Hematopoietic multipotent progenitor cell treated with erythropoietin and hydrocortisone succinate and interleukin-3 and kit ligand, for 15 days (in vitro differentiated cells): Measurements from ENCODE around the gene MTHFSD.
A peak's percentile ranks its signal among the peaks of the same experiment; 100 is the strongest.
"Not testable (repeated sequence)": the region's sequence is repeated elsewhere in the genome, so short reads cannot be mapped to it uniquely, and the experiment has no call there.

Experiments used
- DNase-seq: peaks from one replicate; pipeline ENCODE4 v3.0.0-alpha.2; 2015; ENCODE audit warnings: low spot score

The MTHFSD gene, protein sequence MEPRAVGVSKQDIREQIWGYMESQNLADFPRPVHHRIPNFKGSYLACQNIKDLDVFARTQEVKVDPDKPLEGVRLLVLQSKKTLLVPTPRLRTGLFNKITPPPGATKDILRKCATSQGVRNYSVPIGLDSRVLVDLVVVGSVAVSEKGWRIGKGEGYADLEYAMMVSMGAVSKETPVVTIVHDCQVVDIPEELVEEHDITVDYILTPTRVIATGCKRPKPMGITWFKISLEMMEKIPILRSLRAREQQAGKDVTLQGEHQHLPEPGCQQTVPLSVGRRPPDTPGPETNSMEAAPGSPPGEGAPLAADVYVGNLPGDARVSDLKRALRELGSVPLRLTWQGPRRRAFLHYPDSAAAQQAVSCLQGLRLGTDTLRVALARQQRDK

DNA sequence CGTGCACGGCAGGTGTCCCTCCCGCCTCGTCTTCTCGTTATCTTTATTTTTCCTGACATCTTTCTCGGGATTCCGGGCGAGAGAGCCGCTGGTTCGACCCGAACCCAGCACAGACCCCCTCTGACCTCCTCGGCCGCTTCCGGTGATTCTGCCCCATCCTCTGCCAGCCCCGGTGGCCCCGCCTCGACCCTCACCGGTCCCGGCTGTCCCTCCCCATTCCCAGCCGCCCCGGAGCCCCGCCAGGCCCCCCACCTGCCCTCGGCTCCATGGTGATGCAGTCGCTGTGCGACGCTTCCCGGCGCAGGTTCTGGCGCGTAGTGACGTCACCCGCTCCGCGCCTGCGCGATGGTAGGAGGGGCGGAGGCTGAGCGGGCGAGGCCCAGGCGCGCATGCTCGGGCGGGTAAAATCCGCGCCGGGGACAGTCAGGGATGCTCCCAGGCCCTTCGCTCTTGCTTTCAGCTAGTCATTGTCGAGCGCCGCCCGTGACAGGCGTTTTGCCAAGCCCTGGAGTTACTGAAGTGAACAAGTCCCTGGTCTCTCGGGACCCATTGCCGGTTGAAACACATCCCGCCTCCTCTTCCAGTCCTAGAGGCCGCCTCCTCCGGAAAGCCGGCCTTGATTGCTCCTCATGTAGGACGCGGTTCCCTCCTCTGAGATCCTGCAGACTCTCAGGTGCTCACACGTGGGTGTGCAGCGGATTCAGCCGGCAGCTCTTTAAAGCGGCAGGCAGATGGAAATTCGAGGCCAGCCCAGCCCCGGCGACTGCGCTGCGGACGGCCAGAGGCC lies at the start of gene MTHFSD:
TSS of gene MTHFSD (minus strand) at position 319 of the 787 bp plus-strand sequence. CDS start at position 268, 51 bp downstream.
- peak; percentile 92 for DNase-seq

DNA sequence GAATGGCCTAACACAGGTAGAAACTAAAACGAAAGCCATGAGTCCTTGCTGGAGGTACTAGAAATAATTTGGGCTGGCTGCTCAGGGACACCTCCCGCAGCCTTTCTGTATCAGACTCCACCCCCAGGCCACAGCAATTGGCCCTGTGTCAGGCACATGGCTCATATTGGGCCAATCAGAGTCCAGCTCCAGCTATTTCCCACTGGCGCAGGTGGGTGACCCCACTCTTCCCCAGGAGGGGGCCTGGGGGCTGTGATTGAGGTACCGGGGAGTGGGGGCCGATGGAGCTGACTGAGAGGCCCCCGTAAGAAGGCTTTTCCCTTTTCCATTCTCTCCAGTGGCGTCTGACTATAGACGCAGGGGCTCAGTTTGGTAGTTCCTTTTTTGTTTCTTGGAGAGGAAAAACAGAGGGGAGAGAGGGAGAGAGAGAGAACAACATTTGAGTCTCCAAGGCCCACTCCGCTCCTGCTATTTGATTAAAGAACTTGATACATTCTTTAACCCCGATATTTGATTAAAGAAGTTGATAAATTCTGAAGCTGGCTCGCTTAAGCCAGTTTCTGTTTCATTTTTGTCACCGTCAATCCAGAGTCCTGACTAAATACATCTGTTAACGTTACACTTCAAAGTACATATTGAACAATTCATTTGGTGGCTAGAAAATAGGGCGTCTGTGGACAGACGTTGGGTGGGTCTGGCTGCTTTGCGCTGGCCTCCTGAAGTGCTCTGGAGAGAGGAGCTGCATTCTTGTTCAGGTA lies 49.6 kb upstream of the MTHFSD start:
- no peak for DNase-seq

DNA sequence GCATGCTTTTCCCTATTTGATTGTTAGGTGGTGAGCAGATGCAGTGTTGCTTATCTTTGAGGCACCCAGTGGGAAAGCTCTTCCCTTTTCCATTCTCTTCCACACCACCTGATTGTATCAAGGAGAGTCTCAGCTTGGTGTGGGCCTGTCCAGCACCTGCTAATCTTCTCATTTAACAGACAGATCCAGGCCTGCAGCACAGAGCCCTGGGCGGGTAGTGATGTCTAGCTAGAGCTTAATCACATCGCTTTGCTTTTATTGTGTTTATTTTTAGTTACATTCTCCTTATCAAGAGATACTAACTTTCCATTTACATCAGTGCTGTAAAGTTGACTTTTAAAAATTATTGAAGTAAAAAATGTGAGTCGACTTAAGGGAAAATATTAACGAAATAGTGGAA lies 47.5 kb upstream of the MTHFSD start:
- no peak for DNase-seq

DNA sequence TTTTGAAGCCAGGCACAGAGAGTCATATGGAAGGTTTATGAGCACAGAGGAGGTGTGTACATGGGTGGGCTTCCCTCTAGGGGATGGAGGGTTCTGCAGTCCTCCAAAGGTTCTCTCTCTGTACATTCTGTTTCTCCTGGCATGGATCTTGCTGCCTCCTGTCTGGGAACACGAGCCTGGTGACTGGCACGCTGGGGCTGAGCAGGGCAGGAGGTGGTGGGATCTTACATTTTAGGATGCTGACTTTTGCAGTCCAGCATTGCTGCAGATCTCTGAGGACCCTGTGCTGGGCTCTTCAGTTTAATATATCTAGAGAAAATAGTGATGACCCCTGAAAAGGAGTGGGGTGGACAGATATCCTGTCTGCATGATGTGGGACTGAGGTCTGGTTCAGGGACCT lies 46.3 kb upstream of the MTHFSD start:
- no peak for DNase-seq

DNA sequence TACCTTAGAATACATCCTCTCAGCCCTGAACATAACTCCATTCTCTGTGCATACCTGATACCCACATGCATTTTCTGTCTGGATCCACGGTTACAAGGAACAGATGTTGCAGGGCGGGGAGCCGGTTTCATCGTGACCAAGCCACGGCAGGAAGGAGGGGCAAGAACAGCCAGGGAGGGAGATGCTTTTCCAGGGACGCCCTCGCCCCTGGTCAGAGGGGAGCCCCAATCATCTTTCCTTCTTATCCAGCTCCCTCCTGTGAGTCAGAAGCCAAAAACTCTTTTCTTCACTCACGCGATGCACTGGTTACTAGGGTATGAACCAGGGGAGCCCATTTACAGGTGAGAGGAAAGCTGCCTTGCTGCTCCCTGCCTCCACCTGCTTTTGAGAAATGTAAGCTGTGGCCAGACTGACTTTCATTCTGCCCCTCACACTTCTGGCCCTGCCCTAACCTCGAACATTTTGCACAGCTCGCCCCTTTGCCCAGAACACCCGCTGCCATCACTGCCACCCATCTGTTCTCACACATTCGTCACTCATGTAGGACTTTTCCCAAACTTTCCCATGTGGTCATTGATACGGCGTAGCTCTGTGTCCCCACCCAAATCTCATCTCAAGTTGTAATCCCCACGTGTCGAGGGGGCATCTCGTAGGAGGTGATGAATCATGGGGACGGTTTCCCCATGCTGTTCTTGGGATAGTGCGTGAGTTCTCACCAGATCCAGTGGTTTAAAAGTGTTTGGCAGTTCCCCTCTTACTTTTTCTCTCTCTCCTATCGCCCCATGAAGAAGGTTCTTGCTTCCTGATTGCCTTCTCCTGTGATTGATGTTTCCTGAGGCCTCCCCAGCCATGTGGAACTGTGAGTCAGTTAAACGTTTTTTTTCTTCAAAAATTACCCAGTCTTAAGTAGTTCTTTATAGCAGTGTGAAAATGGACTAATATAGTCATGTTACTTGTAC lies 43.9 kb upstream of the MTHFSD start:
- no peak for DNase-seq

DNA sequence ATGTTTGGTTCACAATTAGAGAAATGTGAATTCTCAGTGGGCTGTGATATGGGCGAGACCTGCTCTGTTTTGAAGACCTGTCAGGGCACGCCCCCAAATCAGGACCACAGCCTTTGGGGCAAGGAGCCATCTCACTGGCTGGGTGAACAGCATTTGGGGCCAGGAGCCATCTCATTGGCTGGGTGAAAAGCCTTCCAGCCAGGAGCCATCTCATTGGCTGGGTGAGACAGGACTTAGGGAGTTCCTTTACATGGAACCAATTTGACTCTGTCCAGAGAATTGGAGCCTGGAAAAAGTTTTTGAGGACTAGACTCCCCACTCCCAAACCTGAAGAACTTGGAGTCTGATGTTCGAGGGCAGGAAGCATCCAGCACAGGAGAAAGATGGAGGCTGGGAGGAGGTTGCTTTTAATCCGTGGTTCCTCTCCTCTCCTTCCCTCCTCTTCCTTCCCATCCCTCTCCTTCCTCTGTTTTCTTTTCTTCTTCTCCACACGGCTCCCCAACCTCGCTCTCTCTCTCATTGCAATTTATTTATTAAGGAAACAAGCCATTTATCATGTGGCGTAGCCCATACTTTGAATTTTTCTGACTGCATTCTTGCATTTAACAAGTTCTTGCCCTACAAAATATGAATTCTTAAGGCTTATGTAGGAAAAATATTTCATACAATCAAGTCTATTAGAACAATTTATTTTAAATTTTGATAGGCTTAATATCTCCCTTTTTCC lies 43.0 kb upstream of the MTHFSD start:
- no peak for DNase-seq

DNA sequence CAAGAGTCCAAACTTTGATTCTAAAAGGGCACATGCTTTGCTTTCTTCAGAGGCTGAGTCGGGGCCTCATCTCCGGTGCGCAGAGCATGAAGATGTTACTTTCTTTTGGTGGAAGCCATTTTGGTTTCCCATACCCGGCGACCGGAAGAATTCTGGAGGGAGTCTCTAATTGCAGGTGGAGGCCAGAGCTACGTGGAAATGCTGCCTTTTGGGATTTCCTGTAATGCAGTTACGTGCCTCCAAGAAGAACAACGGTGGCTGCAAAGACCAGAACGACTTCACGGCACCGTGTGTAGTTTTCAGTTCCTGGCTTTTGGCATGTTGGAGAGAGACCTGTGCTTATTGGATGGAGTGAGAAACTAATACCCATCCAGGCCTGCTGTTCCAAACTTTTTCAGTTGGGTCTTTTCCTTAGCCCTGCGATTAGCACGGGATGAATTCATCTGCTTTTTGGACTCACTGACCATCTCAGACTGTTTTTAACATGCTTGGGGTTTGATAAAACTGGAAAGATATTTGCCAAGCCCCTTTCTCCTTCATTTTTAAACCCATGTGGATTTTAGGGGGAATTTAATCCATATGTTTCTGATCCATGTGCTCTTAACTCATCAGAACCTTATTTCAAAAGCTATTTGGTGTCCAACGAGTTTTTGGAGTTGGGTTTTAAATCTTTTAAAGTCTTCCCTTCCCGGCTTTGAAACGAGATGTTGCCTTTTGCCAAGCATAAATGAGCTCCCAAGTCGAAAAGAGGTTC lies 42.3 kb upstream of the MTHFSD start:
- no peak for DNase-seq

DNA sequence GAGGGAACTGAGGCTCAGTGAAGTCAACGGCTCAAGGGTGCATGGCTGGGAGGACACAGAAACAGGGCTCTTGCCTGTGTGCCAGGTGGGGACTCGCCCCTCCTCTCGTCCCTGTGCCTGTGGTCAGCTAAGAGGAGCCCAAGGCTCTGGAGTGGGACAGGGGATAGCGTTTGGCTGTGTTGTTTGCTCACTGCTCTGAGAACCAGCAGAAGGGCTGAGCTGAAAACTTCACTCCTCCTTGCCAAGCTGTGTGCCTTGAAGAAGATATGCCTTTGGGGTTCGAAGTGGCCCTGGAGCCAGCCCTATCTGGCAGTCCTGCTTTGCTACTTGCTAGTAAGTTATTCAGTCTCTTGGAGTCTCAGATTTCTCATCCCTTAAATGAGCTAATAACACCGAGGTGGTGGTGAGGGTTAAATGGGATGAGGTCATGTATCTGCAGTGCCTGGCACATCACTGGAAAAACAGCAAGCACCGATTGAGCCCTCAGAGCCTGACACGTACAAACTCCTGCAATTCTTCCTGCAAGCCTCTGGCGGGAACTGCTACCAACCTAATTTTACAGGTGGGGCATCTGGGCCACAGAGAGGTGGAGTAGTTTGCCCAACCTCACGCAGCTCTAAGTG lies 41.1 kb upstream of the MTHFSD start:
- DNase-seq: no peak

DNA sequence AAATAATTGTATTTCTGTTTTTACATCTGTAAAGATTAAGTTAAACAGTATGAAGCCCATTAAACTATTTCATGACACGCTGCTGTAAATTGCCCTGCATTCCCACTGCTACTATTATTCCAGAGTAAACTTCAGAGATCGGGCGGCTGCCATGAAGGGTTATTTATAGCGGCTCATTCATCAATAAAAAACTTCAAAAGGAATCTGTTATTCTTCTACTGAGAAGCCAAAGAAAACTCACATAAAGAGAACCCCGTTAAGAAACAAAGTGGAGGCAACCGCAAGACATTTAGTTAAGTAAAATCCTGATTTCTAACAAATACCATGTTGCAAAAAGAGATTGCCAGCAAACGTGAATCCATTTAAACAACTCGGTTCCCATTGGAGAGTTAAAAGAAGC lies 39.7 kb upstream of the MTHFSD start:
- no peak for DNase-seq

DNA sequence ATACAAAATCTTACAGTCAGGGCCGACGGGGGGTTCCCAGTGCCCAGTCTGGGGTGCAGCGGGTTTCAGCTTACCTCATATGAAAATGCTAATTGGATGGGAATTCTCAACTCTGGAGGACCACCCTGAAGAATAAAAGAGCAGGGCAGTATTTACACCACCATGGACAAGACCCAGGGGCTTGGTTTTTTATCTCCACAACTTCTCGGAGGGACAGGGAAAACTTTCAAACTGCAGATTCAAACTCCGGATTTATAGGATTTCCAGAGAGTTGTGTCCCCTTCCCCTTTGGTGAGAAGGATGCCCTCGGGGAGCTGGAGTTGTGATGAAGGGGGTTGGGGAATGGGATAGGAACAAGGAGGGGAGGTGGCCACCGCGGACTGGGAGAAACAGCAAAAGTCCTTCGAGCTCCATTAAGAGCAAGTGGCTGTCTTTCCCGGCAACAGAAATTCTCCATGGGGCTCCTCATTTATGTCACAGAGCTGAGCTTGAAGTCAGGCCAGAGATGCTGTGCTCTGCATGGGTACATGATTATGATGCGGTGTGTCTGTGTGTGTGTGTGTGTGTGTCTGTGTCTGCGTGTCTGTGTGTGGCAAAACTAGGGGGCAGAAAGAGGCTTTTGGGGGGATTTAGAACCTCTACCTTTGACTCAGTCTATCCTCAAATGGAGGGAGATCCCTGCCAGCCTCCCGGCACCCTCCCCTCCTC lies 39.0 kb upstream of the MTHFSD start:
- no peak for DNase-seq

DNA sequence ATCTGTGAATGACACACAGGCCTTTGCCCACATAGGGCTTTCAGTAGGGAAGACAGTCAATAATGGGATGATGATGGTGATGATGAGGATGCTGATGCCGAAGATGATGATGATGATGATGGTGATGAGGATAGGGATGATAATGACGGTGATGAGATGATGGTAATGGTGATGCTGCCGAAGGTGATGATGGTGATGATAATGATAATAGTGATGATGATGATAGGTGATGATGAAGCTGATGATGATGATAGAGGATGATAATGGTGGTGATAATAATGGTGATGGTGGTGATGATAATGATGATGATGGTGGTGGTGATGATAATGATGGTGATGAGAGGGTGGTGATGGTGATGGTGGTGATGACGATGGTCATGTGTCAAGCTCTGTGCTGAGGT lies 36.2 kb upstream of the MTHFSD start:
- DNase-seq: no peak

DNA sequence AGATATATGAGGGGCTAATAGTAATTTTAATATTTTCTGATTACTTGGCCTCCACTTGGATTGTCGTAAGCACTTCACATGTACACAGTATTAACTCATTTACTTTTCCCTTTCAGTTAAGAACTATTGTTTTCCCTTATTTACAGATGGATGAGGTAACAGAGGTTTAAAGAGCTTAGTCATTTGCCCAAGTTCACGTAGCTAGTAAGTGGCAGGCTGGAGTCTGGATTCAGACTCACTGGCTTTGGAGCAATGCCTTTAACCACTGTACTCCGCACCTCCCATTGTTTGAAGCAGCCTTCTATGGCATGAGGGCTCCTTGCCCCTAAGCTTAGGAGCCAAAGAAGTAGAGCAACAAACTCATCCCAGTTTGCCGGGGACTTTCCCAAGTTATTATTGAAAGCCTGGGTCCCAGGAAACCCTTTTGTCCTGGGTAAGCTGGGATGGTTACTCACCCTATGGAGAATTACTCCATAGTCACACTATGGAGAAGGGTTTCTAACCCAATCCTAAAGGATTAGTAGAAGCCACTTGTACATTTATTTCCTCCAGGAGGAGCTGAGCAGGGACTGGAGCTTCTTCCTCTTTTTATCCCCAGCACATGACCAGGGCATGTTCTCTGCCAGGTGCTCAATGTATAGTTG lies 35.6 kb upstream of the MTHFSD start:
- no peak for DNase-seq

DNA sequence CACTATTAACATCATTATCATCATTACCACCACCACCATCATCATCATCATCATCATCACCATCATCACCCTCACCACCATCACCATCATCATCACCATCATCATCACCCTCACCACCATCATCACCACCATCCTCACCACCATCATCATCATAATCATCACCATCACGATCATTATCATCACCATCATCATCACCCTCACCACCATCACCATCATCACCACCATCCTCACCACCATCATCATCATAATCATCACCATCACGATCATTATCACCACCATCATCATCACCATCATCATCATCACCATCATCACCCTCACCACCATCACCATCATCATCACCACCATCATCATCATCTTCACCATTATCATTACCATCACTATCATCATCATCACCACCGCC lies 32.9 kb upstream of the MTHFSD start:
- DNase-seq: not testable (repeated sequence)

DNA sequence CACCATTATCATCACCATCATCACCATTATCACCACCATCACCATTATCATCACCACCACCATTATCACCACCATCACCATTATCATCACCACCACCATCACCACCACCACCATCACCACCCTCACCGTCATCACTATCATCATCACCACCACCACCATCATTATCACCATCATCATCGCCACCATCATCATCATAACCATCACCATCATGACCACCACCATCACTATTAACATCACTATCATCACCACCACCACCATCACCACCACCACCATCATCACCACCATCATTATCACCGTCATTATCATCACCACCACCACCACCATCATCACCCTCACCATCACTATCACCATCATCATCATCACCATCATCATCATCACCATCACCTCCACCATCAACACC lies 32.5 kb upstream of the MTHFSD start:
- DNase-seq: no peak

DNA sequence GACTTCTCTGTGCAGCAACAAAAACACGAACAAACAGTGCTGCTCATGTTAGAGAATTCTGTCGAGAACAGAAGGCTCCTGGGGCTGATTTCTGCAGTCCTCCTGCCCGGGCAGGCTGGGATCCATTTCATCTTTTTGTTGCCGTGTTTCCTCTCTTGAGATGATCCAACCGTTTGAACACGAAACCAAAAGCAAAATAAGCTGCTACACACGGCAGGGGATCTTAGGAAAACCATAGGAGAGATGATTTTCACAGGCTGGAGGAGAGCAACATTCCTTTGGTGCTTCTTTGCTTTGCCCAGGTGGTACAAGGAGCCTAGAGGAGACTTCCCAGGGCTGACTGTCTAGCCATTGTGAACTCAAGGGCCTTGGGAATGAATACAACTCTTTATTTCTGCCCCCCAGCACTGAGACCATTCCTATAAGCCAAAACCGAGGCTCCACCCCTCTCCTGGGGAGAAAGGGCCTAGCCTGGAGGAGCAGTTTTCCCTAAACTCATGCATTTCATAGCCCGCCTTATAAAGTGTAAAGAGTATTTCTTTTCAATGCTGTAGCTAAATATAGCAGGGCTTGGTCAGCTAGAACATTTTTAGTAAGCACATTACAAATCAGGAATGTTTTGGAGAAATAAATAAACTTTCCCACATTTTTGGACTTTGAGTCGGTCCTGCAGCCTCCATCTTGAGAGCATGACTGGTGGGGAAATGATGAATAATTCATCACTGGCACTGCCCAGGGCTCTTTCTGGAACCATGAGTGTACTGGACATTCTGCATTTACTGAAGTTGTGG lies 31.0 kb upstream of the MTHFSD start:
- DNase-seq: no peak

DNA sequence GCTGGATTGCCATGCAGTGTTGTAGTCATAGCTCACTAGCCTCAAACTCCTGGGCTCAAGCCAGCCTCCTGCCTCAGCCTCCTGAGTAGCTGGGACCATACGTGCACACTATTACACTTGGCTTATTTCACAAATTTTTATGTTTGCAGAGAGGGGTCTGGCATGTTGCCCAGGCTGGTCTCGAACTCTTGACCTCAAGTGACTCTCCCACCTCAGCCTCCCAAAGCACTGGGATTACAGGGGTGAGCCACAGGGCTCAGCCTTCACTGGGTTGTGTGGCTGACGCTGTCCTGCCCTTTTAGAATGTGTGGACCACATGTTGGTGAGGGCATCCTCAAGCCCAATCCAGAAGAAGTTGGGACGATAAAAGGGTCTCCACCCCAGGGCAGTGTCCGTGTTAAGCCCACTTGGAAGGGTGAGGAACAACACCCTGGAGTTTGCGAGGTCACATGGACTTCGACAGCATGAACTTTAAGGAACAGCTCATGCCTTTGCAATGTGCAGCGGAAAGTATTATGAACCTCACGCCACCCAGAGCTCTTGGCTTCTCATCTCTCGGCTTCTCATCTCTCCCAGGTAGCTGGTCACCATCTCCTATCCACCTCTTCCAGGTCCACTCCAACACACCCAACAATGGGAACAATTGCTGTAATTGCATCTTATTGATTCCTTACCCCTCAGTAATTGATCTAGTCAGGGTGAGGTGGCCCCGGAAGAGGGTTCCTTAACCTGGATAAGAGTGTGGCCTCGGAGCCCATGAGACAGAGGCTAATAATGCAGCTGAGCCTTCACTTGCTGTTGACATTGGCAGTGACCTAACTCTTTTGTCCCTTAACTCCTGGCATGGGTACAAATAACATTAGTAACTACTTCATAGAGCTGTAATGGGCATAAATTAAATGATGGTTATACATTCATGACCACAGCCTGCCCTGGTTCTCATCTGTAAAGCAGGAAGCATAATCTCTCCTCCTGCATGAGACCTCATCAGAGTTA lies 30.0 kb upstream of the MTHFSD start:
- DNase-seq: no peak
